HG02763 (cell line): ENCODE measurements around the gene TBATA.

Experiments
- ATAC-seq: cut with Tn5 transposase; IDR thresholded peaks from one replicate; pipeline ENCODE4 v1.9.1; 2021; ENCODE audit warnings: mild to moderate bottlenecking, moderate library complexity; ENCODE audit not compliant: unreplicated experiment

The TBATA gene

GRCh38 chr10:70785190-70785589 is at the start of gene TBATA:
Gene TBATA (minus strand): TSS chr10:70785377. CDS start chr10:70783379, 1,998 bp downstream.
- ATAC-seq = no peak

GRCh38 chr10:70834441-70835151 is 49.4 kb upstream of the TBATA start:
- ATAC-seq = no peak

- no peak for ATAC-seq
Observed at GRCh38 chr10:70834021-70834420, 48.8 kb upstream of the TBATA start.

GRCh38 chr10:70833601-70834000 is 48.4 kb upstream of the TBATA start:
- no peak for ATAC-seq

- no peak for ATAC-seq
Observed at GRCh38 chr10:70832852-70833528, 47.8 kb upstream of the TBATA start.

- ATAC-seq = no peak
Observed at GRCh38 chr10:70832221-70832620, 47.0 kb upstream of the TBATA start.

GRCh38 chr10:70830164-70830563 is 45.0 kb upstream of the TBATA start:
- no peak for ATAC-seq

GRCh38 chr10:70829543-70829942 is 44.4 kb upstream of the TBATA start:
- ATAC-seq = no peak

- ATAC-seq = no peak
Observed at GRCh38 chr10:70828923-70829322, 43.7 kb upstream of the TBATA start.

GRCh38 chr10:70827086-70827757 is 42.0 kb upstream of the TBATA start:
- ATAC-seq = no peak

GRCh38 chr10:70822076-70822820 is 37.1 kb upstream of the TBATA start:
- ATAC-seq = no peak

- no peak for ATAC-seq
Observed at GRCh38 chr10:70820976-70821750, 36.0 kb upstream of the TBATA start.

- ATAC-seq = peak; percentile 33
Observed at GRCh38 chr10:70816220-70816894, 31.2 kb upstream of the TBATA start.

GRCh38 chr10:70815504-70816219 is 30.5 kb upstream of the TBATA start, which contains the start of gene SGPL1:
Gene SGPL1 (plus strand): TSS chr10:70815948. CDS start chr10:70816854, 906 bp downstream.
- peak; percentile 95 for ATAC-seq

- no peak for ATAC-seq
Observed at GRCh38 chr10:70814126-70814525, 28.9 kb upstream of the TBATA start.

GRCh38 chr10:70812814-70813213 is 27.6 kb upstream of the TBATA start:
- no peak for ATAC-seq

GRCh38 chr10:70811881-70812280 is 26.7 kb upstream of the TBATA start:
- ATAC-seq = no peak

GRCh38 chr10:70810967-70811366 is 25.8 kb upstream of the TBATA start:
- ATAC-seq = no peak

GRCh38 chr10:70809726-70810125 is 24.5 kb upstream of the TBATA start:
- ATAC-seq = no peak
